ENCODE data around the gene BLVRA. TPM values are rescaled to one million over a fixed set of nuclear protein-coding genes. Genes with fewer than 3 reads are reported as not detected.

Gene BLVRA
- total RNA-seq, 1 donor from 2014 or later: 21.2 TPM

DNA sequence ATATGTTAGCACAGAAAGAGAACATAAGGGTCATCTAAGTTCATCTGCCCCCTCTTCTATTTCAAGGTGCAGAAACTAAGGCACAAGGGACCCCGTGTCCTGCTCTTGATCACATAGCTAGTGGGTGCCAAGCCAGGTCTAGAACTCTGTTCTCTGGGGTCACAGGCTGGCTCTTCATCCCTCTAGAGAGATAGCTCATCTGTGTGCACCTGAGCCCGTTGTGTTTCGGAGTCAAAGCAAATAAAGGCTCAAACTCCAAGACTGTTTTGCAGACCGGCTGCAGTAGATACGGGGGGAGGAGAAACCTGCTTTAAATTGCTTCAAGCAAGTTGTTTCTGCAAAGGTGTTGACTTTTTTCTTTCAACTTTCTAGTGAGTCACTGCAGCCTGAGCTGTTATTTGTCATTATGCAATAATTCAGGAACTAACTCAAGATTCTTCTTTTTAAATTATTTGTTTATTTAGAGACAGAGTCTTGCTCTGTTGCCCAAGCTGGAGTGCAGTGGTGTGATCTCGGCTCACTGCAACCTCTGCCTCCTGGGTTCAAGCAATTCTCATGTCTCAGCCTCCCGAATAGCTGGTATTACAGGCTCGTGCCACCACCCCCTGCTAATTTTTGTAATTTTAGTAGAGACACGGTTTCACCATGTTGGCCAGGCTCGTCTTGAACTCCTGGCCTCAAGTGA is 6.5 kb downstream of the BLVRA start:
- Mint-ChIP-seq H3K4me3 (ENCODE audit: unreplicated experiment) (no peak overlapping the region), H3K36me3 (ENCODE audit: unreplicated experiment) (no peaks in the 10 kb centered on the region), H3K4me1 (ENCODE audit: unreplicated experiment) (peaks cover 15% of the 10 kb centered on the region), H3K27ac (ENCODE audit: unreplicated experiment) (no peak overlapping the region), H3K9me3 (ENCODE audit: unreplicated experiment) (no peaks in the 10 kb centered on the region), H3K27me3 (ENCODE audit: unreplicated experiment) (peaks cover 8% of the 10 kb centered on the region)
- TF ChIP-seq, protein P1, sequence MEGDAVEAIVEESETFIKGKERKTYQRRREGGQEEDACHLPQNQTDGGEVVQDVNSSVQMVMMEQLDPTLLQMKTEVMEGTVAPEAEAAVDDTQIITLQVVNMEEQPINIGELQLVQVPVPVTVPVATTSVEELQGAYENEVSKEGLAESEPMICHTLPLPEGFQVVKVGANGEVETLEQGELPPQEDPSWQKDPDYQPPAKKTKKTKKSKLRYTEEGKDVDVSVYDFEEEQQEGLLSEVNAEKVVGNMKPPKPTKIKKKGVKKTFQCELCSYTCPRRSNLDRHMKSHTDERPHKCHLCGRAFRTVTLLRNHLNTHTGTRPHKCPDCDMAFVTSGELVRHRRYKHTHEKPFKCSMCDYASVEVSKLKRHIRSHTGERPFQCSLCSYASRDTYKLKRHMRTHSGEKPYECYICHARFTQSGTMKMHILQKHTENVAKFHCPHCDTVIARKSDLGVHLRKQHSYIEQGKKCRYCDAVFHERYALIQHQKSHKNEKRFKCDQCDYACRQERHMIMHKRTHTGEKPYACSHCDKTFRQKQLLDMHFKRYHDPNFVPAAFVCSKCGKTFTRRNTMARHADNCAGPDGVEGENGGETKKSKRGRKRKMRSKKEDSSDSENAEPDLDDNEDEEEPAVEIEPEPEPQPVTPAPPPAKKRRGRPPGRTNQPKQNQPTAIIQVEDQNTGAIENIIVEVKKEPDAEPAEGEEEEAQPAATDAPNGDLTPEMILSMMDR (IDR thresholded peaks at IDR 0.05): no peak
- peak; percentile 32 for DNase-seq (ENCODE audit: extremely low spot score, unreplicated experiment)

DNA sequence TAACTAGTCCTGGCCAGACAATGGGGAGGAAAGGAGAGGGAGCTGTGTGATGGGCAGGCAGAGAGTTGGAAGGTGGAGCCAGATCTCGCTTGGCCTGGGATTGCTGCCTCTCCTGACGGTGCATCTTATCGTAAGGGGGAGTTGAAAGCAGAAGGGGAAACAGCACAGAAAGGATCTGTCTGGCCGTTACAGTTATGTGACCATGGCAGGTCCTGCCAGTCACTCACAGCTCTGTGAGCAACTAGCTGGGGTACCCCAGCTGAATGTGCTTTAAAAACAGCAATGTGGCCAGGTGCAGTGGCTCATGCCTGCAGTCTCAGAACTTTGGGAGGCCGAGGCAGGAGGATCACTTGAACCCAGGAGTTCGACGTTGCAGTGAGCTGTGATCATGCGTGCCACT is 8.1 kb downstream of the BLVRA start:
- Mint-ChIP-seq H3K4me1 (ENCODE audit: unreplicated experiment) (peaks cover 14% of the 10 kb centered on the region), H3K4me3 (ENCODE audit: unreplicated experiment) (no peak overlapping the region), H3K27ac (ENCODE audit: unreplicated experiment) (no peak overlapping the region), H3K27me3 (ENCODE audit: unreplicated experiment) (peaks cover 2% of the 10 kb centered on the region), H3K36me3 (ENCODE audit: unreplicated experiment) (peaks cover 3% of the 10 kb centered on the region), H3K9me3 (ENCODE audit: unreplicated experiment) (no peaks in the 10 kb centered on the region)
- TF ChIP-seq, protein P1 (IDR thresholded peaks at IDR 0.05): no peak
- DNase-seq (ENCODE audit: extremely low spot score, unreplicated experiment): peak; percentile 60

GRCh38 chr7:43767311-43767710 is 8.8 kb downstream of the BLVRA start:
- H3K4me1 Mint-ChIP-seq (ENCODE audit: unreplicated experiment): peaks cover 14% of the 10 kb centered on the region
- peaks cover 5% of the 10 kb centered on the region for H3K36me3 Mint-ChIP-seq (ENCODE audit: unreplicated experiment)
- no peaks in the 10 kb centered on the region for H3K9me3 Mint-ChIP-seq (ENCODE audit: unreplicated experiment)
- no peak overlapping the region for H3K4me3 Mint-ChIP-seq (ENCODE audit: unreplicated experiment)
- peak; percentile 10 for DNase-seq (ENCODE audit: extremely low spot score, unreplicated experiment)
- TF ChIP-seq, protein P1 (IDR thresholded peaks at IDR 0.05): no peak
- peaks cover 2% of the 10 kb centered on the region for H3K27me3 Mint-ChIP-seq (ENCODE audit: unreplicated experiment)
- H3K27ac Mint-ChIP-seq (ENCODE audit: unreplicated experiment): no peak overlapping the region

DNA sequence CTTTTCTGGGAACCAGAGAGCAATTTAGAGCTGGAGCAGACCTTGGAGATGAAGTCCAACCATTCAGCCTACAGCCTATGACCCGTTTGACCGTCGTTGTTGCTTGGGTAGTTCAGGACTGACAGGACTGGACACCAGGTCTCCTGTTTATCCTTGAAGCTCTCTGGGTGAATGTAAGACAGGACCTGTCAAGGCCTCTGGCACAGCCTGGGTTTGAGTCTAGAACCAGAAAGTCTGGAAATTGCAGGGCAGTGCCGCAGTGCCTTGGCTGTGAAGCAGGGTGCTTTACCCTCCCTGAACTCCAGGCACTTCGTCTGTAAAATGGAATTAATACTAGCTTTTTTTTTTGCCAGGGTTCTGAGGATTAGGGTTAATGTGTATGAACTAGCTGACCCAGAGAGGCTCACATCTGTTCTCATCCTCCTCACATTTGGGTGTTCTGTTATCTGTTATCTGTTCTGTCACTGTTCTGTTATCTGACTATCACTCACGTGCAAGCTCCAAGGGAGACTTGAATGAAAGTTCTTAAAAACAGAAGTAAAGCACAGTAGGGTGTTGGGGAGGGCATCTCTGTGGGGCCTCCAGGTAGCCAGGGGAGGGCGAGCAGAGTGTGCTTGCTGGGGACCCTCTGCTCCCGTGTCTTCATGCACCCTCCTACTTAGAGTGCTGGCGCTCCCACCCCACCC is 9.9 kb downstream of the BLVRA start:
- no peak overlapping the region for H3K4me3 Mint-ChIP-seq (ENCODE audit: unreplicated experiment)
- TF ChIP-seq, protein P1 (IDR thresholded peaks at IDR 0.05): no peak
- peaks cover 9% of the 10 kb centered on the region for H3K36me3 Mint-ChIP-seq (ENCODE audit: unreplicated experiment)
- H3K27ac Mint-ChIP-seq (ENCODE audit: unreplicated experiment): no peak overlapping the region
- no peaks in the 10 kb centered on the region for H3K27me3 Mint-ChIP-seq (ENCODE audit: unreplicated experiment)
- peak; percentile 54 for DNase-seq (ENCODE audit: extremely low spot score, unreplicated experiment)
- H3K9me3 Mint-ChIP-seq (ENCODE audit: unreplicated experiment): no peaks in the 10 kb centered on the region
- peaks cover 10% of the 10 kb centered on the region for H3K4me1 Mint-ChIP-seq (ENCODE audit: unreplicated experiment)

- Mint-ChIP-seq H3K27ac (ENCODE audit: unreplicated experiment) (no peak overlapping the region), H3K36me3 (ENCODE audit: unreplicated experiment) (peaks cover 9% of the 10 kb centered on the region), H3K27me3 (ENCODE audit: unreplicated experiment) (no peaks in the 10 kb centered on the region), H3K4me3 (ENCODE audit: unreplicated experiment) (no peak overlapping the region), H3K4me1 (ENCODE audit: unreplicated experiment) (peaks cover 7% of the 10 kb centered on the region), H3K9me3 (ENCODE audit: unreplicated experiment) (no peaks in the 10 kb centered on the region)
- no peak for DNase-seq (ENCODE audit: extremely low spot score, unreplicated experiment)
- TF ChIP-seq, protein P1 (IDR thresholded peaks at IDR 0.05): no peak
Observed at GRCh38 chr7:43768887-43769272, 10.4 kb downstream of the BLVRA start.

Measured in osteocyte (in vitro differentiated cells).